LoVo (cell line): Measurements from ENCODE around the gene SYNDIG1.

ENCODE experiments used
- DNase-seq: peaks from one replicate; pipeline ENCODE4 v3.0.0-alpha.2; 2016; ENCODE audit warnings: low spot score

Gene SYNDIG1

DNA sequence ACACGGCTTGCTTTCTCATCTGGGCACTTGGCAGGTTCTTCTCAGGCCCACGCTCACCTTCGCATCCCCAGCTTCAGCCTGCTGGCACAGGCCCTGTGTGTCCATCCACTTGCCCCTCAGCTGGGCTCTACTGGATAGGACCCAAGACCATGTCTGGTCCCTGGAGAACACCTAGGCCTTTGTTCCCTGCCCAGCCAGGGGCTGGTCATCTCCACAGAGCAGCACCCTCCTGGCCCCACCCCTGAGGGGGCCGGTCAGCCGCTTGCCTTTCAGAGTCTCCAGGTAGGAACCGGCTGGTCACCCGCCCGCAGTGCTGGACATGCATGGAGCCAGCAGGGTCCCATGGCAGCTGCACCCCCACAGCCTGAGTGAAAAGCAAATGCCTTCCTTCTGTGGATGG lies 191.2 kb downstream of the SYNDIG1 start:
- DNase-seq, result no peak

GRCh38 chr20:24661255-24661654 lies 191.8 kb downstream of the SYNDIG1 start:
- DNase-seq, result no peak

GRCh38 chr20:24662322-24662721 lies 192.9 kb downstream of the SYNDIG1 start:
- DNase-seq, result no peak

DNA sequence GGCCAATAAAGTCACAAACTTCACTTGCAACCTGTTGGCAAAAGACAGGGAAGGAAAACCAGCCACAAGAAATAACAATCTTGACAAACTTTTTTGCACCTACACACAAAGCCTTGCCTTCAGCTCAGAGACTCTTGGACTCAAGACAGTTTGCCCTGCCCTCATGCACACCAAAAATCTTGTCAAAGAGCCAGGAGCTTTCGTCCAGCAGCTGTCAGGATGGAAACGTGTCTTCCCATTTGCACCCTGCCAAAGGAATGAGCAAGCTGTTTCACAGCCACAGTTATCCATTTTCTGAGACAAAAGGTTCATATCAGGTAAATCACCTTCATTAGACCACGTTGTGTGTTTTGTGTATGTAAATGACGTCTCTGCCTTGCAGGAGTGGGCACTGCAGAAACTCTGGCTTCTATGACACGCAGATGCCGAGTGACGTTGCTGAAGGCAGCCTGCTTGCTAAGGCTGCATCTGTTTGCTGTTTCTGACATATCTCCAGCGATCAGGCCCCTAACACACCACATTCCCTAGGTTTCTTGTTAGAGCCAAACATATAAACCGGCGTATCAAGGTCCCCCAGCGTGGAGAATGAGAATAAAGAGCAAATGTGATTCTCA lies 193.4 kb downstream of the SYNDIG1 start:
- DNase-seq, result no peak

DNA sequence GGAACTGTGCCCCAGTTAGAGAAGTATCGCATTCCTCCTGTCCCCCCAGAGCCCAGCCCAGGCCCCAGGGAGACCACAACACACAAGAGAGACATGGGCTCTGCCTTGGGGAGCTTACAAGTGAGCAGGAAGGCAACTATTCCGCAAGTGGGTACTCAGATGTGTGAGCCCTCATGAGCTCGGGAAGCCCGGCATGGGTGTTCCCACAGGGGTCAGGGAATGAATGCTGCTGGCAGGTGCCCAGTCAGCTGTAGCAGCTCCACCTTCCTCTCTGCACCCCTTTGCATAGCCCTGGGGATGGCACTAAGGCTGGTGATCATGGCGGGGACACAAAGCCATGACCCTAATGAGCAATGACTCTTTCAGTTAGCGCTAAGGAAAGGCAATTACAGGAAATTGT lies 194.1 kb downstream of the SYNDIG1 start:
- DNase-seq, result no peak

DNA sequence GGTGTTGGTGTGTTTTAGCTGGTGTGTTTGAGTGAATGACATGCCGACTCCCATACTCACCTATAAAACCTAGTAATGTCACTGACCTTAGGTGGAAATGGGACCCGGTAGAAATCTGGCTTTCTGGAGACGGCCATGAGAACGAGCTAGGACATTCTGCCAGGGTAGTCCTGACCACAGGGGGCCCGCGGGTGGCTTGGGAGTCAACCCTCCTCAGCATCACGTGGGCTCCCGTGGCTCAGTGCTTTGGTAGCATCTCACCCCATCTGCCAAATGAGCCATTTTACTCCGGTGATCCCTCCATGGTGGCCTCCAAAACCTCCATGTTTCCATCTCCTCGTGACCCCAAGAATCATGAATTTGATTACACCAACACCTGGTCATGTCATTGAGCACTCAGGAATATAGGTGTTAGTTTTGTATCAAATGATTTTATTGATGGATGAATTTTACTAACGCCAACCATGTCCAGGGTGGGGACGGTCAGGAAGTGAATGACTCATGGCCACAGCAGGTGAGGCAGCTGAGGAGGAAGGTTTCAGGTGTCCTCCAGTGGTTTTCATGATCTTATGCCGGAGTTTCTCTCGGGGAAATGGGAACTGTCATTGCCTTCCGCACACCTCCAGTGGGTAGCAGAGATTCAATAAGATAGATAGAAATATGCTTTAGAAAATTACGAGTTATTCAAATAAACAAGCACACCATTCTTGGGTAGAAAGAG lies 195.0 kb downstream of the SYNDIG1 start:
- DNase-seq, result no peak

DNA sequence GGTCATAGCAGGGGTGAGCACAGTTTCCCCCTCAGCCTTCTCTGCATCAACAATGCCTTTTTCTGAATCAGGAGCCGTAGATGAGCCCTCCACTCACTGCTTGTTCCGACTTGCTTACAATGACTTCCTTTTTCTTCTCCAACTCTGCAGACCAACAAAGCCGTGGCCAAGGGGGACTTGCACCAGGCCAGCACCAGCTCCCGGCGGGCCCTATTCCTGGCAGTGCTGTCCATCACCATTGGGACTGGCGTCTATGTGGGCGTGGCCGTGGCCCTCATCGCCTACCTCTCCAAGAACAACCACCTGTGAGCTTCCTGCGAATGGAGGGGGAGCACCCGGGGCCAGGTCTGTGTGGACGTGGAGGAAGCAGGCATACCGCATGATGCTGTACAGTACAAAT lies 195.8 kb downstream of the SYNDIG1 start:
- no peak for DNase-seq

DNA sequence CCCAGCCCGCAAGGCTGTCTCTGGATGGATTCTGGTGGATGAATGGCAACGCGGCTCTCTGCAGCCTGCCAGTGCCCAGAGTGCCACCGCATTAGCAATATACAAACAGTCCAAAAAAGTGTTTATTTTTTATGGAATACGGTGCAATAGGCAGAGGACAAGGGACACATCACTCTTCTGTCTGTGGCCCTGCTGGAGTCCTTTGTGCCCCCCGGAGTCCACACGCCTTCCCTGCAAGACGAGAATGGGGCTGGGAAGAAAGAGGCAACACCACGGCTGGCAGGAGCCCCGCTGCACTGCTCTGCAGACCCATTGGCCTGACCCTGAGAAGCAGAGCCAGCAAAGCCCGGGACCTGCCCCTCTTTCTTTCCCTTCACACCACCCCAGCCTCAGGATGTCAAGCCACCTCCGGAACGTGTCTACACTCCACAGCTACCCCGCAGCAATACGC lies 196.3 kb downstream of the SYNDIG1 start:
- no peak for DNase-seq

- no peak for DNase-seq
These were observed 198.4 kb downstream of the SYNDIG1 start for GRCh38 chr20:24667689-24668383.

GRCh38 chr20:24668384-24668702 lies 198.9 kb downstream of the SYNDIG1 start:
- no peak for DNase-seq

- no peak for DNase-seq
These were observed 199.4 kb downstream of the SYNDIG1 start for GRCh38 chr20:24668791-24669190.

GRCh38 chr20:24669701-24670100 lies 200.3 kb downstream of the SYNDIG1 start:
- DNase-seq, result no peak

DNA sequence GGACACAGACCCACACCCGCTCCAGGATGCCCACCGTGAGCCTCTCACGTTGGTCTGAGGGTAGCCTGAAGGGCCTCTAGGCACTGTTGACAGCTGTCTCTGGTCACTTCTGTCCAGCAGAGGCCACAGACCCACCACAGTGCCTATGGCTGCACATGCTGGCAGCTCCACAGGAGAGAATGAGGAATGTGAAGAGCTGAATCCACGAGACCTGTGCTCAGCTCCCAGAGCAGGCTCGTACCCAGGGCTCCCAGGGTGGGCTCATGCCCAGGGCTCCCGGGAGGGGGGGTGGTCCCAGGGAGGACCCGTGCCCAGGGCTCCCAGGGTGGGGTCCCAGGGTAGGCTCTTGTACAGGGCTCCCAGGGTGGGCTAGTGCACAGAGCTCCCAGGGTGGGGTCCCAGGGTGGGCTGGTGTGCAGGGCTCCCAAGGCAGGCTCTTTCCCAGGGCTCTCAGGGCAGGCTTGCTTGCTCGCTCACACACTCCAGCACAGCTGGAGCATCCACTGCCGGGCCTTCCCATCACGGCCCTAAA lies 201.0 kb downstream of the SYNDIG1 start:
- DNase-seq, result no peak

- DNase-seq, result no peak
These were observed 201.6 kb downstream of the SYNDIG1 start for GRCh38 chr20:24670981-24671380.

GRCh38 chr20:24672181-24672880 lies 202.9 kb downstream of the SYNDIG1 start:
- DNase-seq, result no peak

DNA sequence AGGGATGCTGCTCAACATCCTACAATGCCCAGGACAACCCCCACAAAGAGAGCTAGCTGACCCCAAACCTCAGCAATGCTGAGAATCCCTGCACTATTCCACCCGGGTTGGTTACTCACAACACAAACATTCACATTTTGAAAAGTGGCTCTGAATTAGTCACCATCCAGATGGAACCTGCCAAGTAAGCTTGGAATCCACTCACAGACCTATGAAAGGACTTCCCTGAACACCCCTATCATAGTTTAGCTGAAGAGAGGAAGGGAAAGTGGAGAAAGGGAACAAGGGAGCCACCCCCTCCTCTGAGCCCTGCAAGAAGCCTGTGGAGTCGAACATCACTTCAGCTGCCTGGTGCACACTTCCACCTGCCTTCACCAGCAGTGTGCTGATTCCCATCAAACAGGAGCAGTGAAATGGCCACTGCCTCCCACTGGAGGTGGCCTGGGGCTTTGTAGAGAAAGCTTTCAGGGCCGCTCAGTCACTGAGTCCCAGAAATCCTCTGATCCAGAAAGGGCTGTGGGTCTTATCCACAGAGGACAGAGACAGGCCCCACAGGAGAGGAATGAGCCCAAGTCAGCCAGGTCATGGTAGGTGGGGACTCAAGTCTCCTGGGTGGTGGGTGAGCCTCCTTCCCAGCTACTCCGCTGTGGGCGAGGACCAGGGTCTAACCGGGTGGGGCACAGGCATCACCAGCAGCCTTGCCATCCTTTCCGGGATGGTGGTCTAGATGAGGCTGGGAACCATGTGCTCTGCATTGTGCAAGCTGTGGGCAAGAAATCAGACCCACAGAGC lies 203.7 kb downstream of the SYNDIG1 start:
- DNase-seq, result peak; percentile 46

GRCh38 chr20:24673678-24674570 lies 204.5 kb downstream of the SYNDIG1 start:
- no peak for DNase-seq

- DNase-seq, result no peak
These were observed 205.6 kb downstream of the SYNDIG1 start for GRCh38 chr20:24674921-24675605.

DNA sequence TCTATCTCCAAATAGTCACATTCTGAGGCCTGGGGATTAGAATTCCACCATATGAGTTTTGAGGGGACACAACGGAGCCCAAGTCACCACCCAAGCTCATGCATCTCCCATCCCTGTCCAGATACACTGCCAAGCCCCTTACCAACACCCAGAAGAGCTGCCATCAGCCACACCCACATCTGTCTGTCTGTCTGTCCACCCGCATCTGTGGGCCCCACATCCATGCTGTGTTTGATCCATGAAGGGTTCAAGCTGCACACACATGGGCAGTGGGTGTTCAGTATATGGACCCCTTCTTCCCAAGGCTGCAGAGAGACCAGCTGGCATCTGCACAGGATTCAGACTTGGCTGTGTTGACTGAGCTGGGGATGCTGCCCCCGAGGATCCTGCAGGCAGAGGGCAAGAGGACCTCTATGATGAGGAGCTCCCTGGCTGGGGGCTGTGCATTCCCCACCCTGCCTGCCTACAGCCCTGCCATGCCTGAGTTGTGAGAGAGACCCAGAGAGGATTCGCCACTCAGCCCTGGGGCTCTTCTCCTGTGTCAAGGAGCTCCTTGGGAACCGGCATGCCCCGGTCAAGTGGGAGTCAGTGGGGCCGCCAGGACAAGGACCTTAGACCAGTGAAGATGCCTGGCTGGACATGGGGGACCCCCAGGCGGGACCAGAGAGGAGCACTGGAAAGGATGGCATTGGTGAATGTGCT lies 206.4 kb downstream of the SYNDIG1 start:
- no peak for DNase-seq
